Suprapubic skin (tissue), 4 donors: ENCODE measurements around the gene ALDH1L1. TPM values are rescaled to one million over a fixed set of nuclear protein-coding genes. Genes with fewer than 3 reads are reported as not detected.

Experiments used
- DNase-seq, 2 donors: peaks; one replicate each; pipeline ENCODE4 v3.0.0-alpha.2; 2019; ENCODE audit warnings: low spot score in 2 of 2
- H3K27ac ChIP-seq: fragments of 200-600 bp; sonication (generic); one replicate; pipeline ENCODE4 v1.5.1; 2019
- H3K27me3 ChIP-seq: fragments of 200-600 bp; sonication (generic); one replicate; pipeline ENCODE4 v1.5.1; 2019
- H3K36me3 ChIP-seq: fragments of 200-600 bp; sonication (generic); one replicate; pipeline ENCODE4 v1.5.1; 2019
- H3K4me1 ChIP-seq: fragments of 200-600 bp; sonication (generic); one replicate; pipeline ENCODE4 v1.5.1; 2019
- H3K4me3 ChIP-seq: fragments of 200-600 bp; sonication (generic); one replicate; pipeline ENCODE4 v1.5.1; 2019; ENCODE audit warnings: mild to moderate bottlenecking
- H3K9me3 ChIP-seq: fragments of 200-600 bp; sonication (generic); one replicate; pipeline ENCODE4 v1.5.1; 2019
- CTCF ChIP-seq, 2 donors: fragments of 200-600 bp in 1 of 2; fragments of 450-650 bp in 1 of 2; sonication (generic) in 1 of 2; IDR thresholded peaks; one replicate each; pipeline ENCODE4 v1.5.1; 2016 to 2019; ENCODE audit warnings: antibody characterized with exemption in 2 of 2, mild to moderate bottlenecking in 1 of 2, moderate library complexity in 1 of 2
- EP300 ChIP-seq: sonication (generic); formaldehyde crosslinking; IDR thresholded peaks from one replicate; pipeline ENCODE4 v1.6.1; 2017; ENCODE audit warnings: antibody characterized with exemption
- POLR2A ChIP-seq, 2 donors: fragments of 450-650 bp; IDR thresholded peaks; one replicate each; pipeline ENCODE4 v1.6.1; 2017; ENCODE audit warnings: antibody characterized with exemption in 2 of 2, mild to moderate bottlenecking in 2 of 2, moderate library complexity in 2 of 2
- POLR2AphosphoS5 ChIP-seq, 3 donors: sonication (generic); formaldehyde crosslinking; IDR thresholded peaks; one replicate each; pipeline ENCODE4 v1.6.1; 2017; ENCODE audit warnings: antibody characterized with exemption in 3 of 3
- WGBS: methylation state at CpG from one replicate; pipeline ENCODE4 v1.1.5; 2018; 5-methylcytosine and 5-hydroxymethylcytosine counted together
- total RNA-seq, 4 donors: library from RNA; depleted of rRNA; stranded (reverse); fragments of >200 nt; gene quantifications; one replicate each; pipeline ENCODE4 v1.1.0, GENCODE V29; 2016

Gene ALDH1L1
- total RNA-seq, 4 donors from 2014 or later: 5.1 to 8.5 (median 7.4) TPM

GRCh38 chr3:126147147-126147931 is 33.0 kb downstream of the ALDH1L1 start:
- Histone ChIP-seq H3K4me1 (no peaks in the 10 kb centered on the region), H3K4me3 (no peak overlapping the region), H3K9me3 (no peaks in the 10 kb centered on the region), H3K36me3 (no peaks in the 10 kb centered on the region), H3K27ac (no peak overlapping the region), H3K27me3 (no peaks in the 10 kb centered on the region)
- TF ChIP-seq CTCF (IDR thresholded peaks at IDR 0.05) (no peak), POLR2A (IDR thresholded peaks at IDR 0.05) (no peak), EP300 (no peak), POLR2AphosphoS5 (IDR thresholded peaks at IDR 0.05) (no peak)
- DNase-seq: peak; percentile 44 to 70
- WGBS: 93% methylated on average over 5 of the region's 7 CpGs

- Histone ChIP-seq H3K4me3 (no peak overlapping the region), H3K27me3 (no peaks in the 10 kb centered on the region), H3K36me3 (no peaks in the 10 kb centered on the region), H3K27ac (no peak overlapping the region), H3K9me3 (no peaks in the 10 kb centered on the region), H3K4me1 (no peaks in the 10 kb centered on the region)
- 95% methylated on average over 2 of the region's 6 CpGs for WGBS
- peak; percentile 41 to 67 for DNase-seq
- no peak for TF ChIP-seq POLR2A (IDR thresholded peaks at IDR 0.05)
- TF ChIP-seq EP300: no peak
- TF ChIP-seq POLR2AphosphoS5 (IDR thresholded peaks at IDR 0.05): no peak
- TF ChIP-seq CTCF (IDR thresholded peaks at IDR 0.05): no peak
Observed at GRCh38 chr3:126146525-126147146, 33.8 kb downstream of the ALDH1L1 start.

- WGBS: 59% methylated on average over 3 of the region's 4 CpGs
- TF ChIP-seq CTCF (IDR thresholded peaks at IDR 0.05) (no peak), POLR2A (IDR thresholded peaks at IDR 0.05) (no peak), EP300 (no peak), POLR2AphosphoS5 (IDR thresholded peaks at IDR 0.05) (no peak)
- no peaks in the 10 kb centered on the region for H3K4me1 ChIP-seq
- H3K9me3 ChIP-seq: no peaks in the 10 kb centered on the region
- no peaks in the 10 kb centered on the region for H3K27me3 ChIP-seq
- DNase-seq: peak in 1 of 2 donors; percentile 34
- no peak overlapping the region for H3K4me3 ChIP-seq
- no peak overlapping the region for H3K27ac ChIP-seq
- H3K36me3 ChIP-seq: no peaks in the 10 kb centered on the region
Observed at GRCh38 chr3:126146034-126146433, 34.4 kb downstream of the ALDH1L1 start.

- WGBS: 55% methylated on average over 3 of the region's 3 CpGs
Observed at GRCh38 chr3:126142652-126143051, 37.7 kb downstream of the ALDH1L1 start.

More at GRCh38 chr3:126142652-126143051, 37.7 kb downstream of the ALDH1L1 start:
- H3K4me1 ChIP-seq: no peaks in the 10 kb centered on the region
- no peak for TF ChIP-seq CTCF (IDR thresholded peaks at IDR 0.05)
- peaks cover 9% of the 10 kb centered on the region for H3K27me3 ChIP-seq
- no peaks in the 10 kb centered on the region for H3K36me3 ChIP-seq
- no peaks in the 10 kb centered on the region for H3K9me3 ChIP-seq
- DNase-seq: no peak
- H3K27ac ChIP-seq: no peak overlapping the region
- no peak overlapping the region for H3K4me3 ChIP-seq
